HuH-7.5 (cell line): Measurements from ENCODE around the gene KYAT1.

ENCODE experiments used
- DNase-seq: peaks from one replicate; pipeline ENCODE4 v3.0.0; 2011; ENCODE audit warnings: low spot score

Gene KYAT1

DNA sequence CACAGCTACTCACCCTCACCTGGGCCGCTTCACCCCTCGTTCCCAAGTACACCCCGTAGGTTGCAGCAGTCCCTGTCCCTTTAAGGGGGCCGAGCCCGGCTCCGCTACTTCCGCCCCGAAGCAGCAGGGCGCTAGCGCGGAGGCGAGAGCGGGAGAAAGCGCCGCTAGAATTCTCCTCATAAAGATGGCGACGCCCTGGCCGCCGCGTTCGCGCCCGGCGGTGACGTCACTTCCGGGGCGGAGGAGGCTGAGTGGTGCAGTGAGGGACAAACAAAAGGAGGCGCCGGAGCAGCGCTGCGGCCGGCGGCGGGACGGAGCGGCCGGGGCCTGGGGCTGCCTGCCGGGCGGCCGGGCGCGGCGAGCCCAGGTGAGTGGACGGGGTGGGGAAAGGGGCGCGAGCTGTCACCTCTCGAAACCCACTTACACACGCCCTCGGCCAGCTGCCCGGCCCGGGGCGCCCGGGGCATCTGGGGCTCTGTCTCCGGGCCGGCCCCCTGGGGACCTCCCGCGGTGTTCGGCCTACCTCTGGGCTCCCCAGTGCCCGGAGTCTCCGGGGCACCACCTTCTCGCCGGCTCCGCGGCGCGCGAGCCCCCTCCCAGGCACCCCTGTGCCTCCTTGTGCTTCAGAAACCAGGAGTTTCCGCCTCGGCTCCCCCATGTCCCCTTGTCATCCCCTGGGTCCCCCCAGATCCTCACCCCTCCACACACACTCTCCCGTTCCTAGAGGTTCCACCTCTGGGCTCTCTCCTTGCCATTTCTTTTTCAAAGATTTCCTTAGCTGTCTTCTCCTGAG lies at the start of gene KYAT1, which contains the start of gene LRRC8A:
Gene KYAT1, minus strand, starts transcription at position 67 of the 793 bp plus-strand sequence. CDS start 36,545 bp downstream, outside the sequence.
Gene LRRC8A, plus strand, starts transcription at position 250 of the 793 bp plus-strand sequence. CDS start 25,032 bp downstream, outside the sequence.
- DNase-seq, result peak; percentile 93

DNA sequence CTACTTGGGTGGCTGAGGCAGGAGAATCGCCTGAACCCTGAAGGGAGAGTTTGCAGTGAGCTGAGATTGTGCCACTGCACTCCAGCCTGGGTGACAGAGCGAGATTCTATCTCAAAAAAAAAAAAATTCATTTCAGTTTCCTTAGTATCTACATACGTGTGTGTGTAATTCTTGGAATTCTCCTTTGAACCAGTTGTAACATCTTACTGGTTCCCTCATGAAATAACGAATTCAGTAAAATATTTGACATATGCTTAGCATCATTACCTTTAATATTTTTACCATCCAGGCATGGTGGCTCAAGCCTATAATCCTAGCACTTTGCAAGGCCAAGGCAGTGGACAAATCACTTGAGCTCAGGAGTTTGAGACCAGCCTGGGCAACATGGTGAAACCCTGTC lies 47.8 kb upstream of the KYAT1 start:
- DNase-seq, result no peak

DNA sequence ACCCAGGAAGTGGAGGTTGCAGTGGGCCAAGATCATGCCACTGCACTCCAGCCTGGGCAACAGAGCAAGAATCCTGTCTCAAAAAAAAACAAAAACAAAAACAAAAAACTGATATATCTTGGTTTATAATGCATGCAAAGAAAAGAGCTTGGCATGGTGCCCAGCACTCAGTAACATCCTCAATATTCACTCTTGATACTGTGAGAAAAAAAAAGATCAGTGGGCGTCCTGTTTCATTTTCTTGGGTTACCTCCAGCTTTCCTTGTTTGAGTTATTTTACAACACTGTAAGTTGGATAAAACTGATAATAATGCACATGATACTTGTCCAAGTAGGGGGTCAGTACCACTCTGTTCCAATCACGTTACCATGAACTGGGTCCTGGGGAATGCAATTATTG lies 46.9 kb upstream of the KYAT1 start:
- no peak for DNase-seq

DNA sequence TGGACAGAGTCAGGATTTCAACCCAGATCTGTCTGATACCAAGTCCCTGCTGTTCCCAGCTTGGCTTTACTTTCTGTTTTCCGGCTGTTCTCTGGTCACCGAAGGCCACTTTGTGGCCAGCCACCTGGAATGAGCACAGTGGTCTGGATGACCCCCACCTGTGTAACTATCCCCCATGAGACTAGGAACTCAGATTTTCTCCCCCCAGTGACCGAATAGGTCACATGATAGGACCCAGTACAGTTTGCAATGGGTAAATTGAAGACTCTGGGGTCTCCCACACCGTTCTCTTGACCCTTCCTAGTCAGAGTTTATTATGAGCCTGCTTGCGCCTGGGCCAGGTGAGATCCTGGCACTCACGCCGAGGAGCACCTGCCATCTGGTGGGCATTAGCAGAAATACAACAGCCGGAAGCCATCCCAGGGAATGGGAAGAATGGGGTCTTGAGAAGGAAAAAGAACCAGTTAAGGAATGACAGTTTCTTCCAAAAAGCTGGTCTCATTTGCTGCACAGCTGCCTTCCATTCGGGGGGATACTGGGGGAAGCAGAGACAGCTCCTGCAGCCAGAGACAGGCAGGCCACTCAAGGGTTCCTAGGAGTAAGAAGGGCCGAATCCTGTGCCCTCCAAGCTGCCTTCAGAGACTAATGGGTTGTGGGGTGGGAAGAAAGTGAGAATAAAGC lies 46.1 kb upstream of the KYAT1 start:
- peak; percentile 84 for DNase-seq

DNA sequence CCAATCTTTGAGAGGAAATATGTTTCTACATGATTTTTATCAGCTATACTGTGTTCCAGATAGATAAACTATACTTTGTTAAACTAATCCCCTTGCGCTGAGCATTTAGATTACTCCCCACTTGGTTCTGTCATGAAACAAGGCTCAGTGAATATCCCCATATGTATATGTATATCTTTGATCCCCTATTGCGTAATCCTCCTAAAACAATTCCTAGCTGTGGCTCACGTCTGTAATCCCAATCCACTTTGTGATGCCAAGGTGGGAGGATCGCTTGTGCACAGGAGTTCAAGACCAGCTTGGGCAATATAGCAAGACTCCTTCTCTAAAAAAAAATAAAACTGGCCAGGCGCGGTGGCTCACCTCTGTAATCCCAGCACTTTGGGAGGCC lies 41.7 kb upstream of the KYAT1 start:
- no peak for DNase-seq

DNA sequence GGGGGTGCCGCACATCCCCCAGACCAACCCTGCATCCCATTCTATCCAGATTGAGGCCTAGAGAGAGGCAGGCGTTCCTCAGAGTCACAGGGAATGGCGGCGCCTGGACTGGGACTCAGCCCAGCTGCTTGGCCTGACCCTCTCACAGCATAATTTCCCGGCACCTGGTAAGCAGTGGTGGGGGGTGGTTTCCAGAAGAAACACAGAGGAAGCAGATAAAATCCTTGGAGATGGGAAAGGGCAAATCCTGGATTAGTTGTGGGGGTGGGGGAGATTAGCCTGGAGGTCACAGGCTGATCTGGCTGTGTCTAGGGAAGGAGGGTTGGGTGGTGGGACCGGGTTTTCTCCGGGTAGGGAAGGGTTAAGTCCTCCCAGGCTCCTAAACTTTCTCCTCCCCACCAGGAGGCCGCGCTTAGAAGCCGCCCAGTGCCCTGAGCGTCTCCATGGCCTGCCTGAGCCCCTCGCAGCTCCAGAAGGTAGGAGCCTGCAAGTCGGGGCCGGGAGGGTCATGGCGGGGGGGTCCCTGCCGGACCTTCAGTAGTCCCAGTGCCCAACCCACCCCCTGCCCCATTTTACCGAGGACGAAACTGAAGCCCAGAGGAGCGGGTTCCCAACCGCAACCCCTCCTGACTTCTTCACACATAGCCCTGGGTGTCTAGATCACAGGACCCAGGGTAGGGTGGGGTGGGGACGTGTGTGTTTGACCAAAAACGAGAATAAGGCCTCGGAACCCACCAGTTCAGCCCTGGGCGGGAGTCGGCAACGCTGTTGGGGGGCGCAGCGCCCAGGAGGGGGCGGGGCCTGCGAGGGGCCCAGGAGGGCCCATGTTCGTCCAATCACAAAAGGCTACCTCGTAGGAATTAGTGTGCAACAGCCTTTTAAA lies 40.4 kb upstream of the KYAT1 start:
- no peak for DNase-seq

DNA sequence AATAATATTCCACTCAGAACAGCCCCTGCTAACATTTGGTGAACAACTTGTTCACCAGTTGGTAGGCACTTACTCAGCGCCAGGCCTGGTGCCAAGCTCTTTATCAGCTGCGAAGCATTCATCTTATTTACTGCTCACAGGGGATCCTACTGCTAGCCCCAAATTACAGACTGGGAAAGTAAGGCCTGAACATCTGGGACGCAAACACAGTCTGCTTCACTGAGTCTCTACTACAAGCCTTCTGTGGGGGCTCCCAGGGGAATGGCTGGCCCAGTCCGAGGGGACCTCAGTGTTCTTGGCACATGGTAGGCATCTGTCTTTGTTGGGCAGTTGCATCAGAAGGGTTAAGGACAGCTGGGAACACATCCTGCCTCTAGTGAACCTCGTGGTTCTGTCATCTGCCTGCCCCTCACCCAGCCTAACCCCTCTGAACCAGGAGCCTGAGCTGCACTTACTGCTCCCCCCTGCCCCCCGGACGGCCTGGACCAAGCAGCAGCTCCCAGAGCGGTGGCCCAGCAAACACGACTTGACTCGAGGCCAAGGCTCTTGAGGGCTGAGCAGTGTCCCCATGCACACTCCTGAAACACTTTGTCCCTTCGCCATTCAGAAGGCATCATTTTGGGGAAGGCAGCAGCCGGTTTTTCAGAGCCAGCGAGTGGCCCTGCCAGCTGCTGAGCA lies 38.8 kb upstream of the KYAT1 start, which contains the start of gene PHYHD1:
Gene PHYHD1, plus strand, starts transcription at position 602 of the 678 bp plus-strand sequence. CDS start 1,342 bp downstream, outside the sequence.
- no peak for DNase-seq

DNA sequence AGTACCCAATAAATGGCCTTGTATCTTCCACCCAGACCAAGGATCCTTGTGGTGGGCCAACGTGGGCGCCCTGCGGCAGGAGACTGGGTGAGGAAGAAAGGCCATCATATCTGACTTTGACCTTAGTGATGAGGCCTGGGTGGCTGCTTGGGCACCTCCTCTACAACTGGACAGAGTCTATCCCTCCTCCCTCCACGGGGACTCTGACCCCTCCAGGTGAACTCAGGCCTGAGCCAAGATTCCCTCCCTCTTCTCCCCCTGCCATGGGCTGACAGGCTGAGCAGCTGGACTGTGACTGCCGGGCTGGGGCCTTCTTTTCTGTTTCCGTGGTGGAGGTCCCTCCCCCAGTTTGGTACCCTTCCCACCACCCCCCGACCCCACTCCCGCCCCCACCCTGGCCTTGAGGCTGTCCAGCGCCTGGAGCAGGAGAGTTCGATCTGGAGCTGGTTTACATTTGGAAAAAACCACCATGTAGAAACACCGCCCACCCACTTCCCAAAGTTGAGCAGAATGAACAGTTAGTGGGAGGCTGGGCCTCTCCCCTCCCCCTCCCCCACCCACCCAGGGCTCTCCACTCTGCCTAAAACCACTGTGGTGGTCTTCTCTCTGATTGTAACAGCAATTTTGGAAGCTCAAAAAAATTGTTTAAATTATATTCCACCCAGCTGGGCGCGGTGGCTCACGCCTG lies 37.8 kb upstream of the KYAT1 start:
- no peak for DNase-seq

DNA sequence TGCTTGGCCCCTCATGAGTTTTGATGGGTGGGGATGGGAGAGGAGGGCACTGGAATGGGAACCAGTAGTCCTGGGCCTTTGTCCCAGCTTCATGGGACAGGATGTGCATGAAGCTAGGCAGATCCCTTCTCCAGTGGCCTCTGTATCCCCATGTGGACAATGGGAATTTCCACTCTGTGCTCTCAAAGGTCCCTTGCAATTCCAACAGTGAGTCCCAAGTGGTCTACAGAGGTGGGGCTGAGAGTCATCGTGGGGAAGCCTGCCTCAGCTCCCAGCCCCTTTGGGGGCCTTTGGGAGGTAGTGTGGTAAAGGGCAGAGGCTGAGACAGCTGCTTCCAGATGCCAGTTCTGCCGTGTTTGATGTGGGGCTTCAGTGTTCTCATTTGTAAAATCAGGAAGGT lies 37.2 kb upstream of the KYAT1 start:
- no peak for DNase-seq

DNA sequence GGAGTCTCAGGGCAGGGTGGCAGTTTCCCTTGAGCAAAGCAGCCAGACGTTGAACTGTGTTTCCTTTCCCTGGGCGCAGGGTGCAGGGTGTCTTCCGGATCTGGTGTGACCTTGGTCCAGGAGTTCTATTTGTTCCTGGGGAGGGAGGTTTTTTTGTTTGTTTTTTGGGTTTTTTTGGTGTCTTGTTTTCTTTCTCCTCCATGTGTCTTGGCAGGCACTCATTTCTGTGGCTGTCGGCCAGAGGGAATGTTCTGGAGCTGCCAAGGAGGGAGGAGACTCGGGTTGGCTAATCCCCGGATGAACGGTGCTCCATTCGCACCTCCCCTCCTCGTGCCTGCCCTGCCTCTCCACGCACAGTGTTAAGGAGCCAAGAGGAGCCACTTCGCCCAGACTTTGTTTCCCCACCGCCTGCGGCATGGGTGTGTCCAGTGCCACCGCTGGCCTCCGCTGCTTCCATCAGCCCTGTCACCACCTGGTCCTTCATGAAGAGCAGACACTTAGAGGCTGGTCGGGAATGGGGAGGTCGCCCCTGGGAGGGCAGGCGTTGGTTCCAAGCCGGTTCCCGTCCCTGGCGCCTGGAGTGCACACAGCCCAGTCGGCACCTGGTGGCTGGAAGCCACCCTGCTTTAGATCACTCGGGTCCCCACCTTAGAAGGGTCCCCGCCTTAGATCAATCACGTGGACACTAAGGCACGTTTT lies 35.5 kb upstream of the KYAT1 start:
- DNase-seq, result no peak

DNA sequence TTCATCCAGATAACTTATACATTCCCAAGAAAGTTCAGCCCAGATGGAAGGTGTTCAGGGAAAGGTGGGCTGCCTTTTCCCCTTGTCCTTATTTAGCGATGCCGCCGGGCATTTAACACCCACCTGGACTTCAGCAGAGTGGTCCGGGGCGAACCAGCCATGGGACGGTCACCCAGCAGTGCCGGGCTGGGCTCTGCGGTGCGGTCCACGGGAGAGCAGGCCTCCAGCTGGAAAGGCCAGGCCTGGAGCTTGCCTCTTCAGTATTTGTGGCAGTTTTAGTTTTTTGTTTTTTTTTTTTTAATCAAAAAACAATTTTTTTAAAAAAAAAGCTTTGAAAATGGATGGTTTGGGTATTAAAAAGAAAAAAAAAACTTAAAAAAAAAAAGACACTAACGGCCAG lies 35.0 kb upstream of the KYAT1 start:
- DNase-seq, result no peak

DNA sequence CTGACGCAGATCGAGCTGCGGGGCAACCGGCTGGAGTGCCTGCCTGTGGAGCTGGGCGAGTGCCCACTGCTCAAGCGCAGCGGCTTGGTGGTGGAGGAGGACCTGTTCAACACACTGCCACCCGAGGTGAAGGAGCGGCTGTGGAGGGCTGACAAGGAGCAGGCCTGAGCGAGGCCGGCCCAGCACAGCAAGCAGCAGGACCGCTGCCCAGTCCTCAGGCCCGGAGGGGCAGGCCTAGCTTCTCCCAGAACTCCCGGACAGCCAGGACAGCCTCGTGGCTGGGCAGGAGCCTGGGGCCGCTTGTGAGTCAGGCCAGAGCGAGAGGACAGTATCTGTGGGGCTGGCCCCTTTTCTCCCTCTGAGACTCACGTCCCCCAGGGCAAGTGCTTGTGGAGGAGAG lies 34.5 kb upstream of the KYAT1 start:
- DNase-seq, result no peak

DNA sequence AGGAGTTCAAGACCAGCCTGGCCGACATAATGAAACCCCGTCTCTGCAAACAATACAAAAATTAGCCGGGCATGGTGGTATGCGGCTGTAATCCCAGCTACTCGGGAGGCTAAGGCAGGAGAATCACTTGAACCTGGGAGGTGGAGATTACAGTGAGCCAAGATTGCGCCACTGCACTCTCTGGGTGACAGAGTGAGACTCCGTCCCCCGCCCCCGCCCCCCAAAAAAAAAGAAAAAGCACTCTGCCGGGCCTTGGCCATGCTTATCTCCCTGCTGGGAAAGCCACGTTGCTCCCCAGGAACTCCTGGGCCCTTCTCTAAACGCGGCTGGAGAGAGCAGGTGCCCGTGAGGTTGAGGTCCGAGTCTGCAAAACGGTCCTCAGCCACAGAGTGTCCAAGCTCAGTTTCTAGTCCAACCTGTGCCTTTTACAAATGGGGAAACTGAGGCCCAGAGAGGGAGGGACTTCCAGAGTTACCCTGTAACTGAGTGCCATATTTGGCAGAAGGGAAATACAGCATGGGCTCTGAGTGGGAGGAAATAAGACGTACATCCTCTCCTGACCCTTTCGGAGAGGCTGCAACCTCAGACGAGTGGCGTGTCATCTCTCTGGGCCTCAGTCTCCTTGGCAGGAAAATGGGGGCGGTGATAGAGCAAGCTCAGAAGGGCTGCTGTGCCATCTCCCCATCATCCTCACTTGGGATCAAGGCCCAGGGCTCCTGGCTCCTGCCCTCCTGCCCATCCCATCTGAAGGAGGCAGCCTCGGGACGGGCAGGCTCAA lies 32.4 kb upstream of the KYAT1 start:
- no peak for DNase-seq

DNA sequence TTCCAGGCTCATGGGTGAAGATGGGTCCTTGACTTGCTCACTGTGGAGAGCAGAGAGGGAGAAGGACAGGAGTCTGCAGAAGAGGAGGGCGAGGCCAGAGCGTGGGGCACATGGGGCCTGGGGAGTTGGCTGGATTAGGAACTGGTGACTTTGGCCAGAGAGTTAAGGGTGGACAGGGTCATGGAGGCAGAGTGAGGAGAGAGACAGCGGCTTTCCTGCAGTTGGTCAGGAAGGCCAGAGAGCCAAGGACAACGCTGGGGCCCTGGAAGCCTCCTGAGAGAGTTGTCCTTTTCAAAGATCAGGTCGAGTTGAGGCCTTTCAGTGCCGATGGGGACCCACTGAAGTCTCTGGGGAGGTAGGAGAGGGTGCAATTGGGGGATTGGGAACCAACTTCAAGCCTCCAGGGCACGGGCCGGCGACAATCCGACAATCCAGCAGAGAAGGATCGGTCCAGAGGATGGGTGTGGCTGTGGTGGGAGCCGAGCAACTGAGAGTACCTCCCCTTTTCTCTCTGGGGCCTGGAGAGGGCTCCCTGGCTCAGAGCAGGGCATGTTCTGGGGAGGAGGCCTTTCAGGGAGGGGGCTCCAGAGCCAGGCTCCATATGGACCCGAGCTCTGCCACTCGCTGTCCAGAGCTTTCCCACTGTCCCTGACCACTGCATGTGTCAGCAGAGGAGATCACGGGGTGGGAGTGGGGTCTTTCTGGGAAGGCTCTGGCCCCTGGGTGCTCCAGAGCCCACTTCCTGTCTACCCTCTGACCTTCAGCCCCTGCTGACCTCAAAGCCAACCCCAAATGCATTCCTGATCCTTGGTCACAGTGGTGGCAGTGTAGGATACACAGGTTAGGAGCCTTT lies 31.5 kb upstream of the KYAT1 start:
- DNase-seq, result no peak

DNA sequence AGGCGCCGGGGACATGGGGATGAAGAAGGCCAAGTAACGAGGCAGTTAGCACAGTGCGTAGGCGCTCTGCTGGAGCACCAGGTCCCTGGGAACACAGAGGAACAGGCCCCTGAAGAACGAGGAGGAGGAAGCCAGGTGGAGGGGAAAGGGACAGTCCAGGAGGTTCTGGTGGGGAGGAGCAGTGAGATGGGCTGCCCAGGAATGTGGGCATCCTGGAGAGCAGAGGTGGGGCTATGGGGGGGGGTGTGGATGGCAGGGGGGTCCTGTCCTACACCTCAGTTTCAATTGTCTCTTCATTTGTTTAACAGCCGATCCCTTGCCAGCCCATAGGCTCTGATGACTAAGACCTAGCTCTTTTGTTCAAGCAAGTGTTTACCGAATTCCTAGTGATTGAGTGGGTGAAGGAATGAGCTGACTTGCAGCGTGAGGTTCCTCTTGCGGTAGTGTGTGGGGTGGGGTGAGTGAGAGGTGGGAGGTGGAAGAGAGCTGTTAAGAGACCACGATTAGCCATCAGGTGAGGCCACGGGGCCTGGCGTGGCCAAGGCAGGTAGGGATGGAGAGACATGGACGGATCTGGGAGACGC lies 30.6 kb upstream of the KYAT1 start:
- DNase-seq, result no peak

DNA sequence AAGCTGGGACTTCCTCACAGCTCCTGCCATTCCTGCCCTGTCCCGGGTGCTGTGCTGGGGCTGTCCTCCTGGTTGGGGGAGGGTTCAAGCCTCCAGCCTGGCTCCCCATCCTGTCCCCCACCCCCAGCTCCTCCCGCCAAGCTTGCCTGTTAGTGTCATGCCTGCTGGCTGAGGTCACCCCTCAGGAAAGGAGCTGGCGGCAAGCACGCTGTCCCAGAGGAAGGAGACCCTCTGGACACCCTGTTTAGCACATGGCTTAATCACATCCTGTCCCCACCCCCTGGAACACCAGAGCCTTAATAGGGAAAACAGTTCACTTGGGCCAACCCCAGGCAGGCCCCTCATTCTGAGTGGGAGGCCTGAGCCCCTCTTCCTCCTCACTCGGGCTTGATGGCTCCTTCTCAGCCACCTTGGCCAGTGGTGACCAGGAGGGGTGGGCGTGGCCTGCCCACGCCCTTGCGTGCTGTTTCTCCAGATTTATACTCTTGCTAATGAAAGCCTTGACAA lies 29.8 kb upstream of the KYAT1 start:
- DNase-seq, result no peak

DNA sequence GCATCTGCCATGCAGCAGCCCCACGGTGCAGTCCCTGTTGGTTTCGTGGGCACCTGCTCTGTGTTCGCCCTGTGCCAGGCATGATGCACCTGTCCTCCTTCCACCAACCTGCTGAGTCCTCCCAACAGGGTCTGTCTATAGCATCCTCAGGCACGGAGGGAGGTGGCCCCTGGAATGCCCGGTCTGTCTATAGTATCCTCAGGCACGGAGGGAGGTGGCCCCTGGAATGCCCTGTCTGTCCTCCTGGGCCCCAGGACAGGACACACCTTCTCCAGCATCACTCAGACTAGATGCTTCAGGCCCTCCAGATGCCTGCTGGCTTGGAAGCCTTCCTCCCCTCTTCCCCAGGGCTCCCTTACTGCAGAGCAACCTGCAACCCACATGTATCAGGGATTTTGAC lies 29.2 kb upstream of the KYAT1 start:
- DNase-seq, result no peak

DNA sequence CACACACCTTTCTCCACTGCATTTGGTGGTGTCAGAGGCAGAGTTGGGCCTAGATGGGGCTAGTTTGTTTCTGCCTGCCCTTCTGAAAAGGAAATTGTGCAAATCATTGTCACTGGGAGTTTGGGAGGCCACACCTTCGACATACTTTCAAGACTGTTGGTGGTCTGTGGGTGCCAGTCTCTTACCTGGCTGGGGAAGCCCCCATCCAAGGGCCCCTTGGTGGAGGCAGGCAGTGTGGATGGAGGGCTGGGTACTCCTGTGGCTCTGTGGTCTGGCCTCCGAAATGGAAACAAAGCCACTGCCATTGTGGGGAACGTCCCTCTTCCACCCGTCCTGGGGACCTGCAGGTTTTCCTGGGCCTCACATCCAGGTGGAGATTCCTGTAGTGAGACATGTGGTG lies 28.1 kb upstream of the KYAT1 start:
- no peak for DNase-seq
